Measurements from ENCODE around the gene PAPOLG.
"Not testable (repeated sequence)": the region's sequence is repeated elsewhere in the genome, so short reads cannot be mapped to it uniquely, and the experiment has no call there.

Gene PAPOLG

DNA sequence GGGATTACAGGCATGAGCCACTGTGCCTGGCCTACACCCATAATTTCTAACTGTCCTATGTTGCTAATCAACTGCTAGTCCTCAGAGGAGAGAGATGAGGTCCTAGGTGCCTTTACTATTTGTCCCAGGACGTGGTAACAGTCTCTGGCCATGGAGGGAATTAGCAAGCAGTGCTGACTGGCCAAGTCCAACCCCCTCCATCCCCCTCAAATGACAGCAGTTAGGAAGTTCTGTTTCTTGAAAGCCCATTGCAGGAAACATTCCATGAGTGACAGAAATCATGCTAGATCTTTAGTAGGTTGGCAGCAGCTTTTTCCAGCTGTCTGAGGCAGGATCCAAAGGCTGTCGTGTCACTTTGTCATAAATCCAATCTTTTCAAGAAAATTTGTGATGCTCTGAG is 69.6 kb downstream of the PAPOLG start:
- no peak for DNase-seq

- DNase-seq: no peak
These were observed 70.0 kb downstream of the PAPOLG start for GRCh38 chr2:60826111-60826510.

- not testable (repeated sequence) for DNase-seq
These were observed 70.8 kb downstream of the PAPOLG start for GRCh38 chr2:60826860-60827259.

DNA sequence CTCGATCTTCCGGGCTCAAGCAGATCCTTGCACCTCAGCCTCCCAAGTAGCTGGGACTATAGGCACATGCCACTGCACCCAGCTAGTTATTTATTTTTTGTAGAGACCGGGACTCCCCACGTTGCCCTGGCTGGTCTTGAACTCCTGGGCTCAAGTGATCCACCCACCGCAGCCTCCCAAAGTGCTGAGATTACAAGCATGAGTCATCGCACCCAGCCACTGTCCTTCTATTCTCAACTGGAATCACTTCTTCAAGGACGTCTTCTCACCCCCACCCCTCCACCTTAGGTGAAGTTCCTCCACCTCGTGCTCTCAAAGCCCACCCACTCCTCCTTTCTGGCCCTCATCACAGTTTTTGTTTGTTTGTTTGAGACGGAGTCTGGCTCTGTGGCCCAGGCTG is 71.3 kb downstream of the PAPOLG start:
- DNase-seq: no peak

DNA sequence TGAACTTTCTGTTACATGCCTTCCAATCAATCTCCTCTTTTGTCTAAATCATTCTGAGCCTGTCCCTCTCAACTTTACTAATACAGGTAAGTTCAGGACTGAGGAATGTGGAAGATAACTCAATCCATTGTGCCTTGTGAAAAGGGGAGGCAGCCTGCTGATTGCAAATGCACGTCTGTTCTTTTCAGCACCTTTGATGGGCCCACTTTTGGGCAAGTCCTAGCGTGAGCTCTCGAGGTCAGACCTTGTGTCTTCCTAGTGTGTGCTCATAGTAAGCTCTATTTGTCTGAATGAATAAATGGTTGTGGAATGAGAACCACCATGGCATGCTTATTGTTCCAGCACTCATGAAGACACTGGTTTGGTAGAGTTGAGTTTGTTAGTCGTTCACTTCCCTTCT is 74.9 kb downstream of the PAPOLG start:
- DNase-seq: no peak

DNA sequence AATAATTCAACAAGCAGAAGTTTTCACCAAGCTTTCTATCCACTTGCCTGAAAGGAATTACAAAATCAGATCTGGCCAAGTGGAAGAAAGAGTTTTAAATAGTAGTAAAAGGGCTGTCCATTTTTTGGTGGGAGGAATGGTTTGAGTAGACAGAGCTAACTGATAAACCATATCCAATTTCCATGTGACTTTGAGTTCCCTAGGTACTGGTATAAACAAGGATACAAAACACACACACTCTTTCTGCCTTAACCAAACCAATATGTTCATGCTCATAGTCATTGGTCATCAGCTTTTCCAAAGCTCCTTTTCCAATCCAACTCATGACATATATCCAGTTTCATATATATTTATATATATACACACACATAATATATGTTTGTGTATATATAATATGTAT is 75.9 kb downstream of the PAPOLG start:
- no peak for DNase-seq

DNA sequence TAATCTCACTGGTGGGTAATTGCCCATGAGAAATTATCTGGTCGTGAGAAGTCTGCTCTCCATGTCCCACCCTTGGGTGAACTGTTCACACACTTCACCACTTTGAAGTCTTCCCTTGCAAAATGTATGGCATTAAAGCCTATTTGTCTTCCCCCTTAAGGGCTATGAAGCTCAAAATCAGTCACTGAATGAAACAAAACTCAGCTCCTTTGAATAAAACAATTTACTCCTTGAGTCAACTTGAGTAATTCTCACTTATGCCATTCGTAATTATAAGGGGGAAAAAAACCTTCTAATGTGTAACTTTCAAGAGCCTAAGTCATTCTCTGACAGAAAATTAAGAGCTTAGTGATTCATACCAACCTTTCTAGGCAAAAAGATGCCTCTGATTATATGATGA is 76.6 kb downstream of the PAPOLG start:
- no peak for DNase-seq

GRCh38 chr2:60834270-60834717 is 78.2 kb downstream of the PAPOLG start:
- DNase-seq: no peak

DNA sequence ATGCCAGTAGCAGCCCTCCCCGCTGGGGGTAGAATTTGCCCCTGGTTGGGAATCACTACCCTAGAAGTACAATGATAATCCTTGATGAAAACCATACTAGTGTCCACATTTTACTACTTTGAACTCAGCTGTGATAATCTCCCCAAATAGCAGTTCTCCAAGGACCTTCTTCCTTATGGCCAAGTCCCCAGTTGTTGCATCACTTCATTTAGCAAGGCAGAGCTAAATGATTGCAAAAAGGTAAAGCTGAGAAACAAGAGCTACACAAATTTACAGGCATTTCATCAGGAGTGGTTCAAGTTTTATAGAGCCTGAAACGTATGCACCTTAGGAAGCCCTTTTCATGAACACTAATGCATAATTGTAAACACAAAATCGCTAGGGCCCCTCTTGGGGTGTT is 80.4 kb downstream of the PAPOLG start:
- no peak for DNase-seq

DNA sequence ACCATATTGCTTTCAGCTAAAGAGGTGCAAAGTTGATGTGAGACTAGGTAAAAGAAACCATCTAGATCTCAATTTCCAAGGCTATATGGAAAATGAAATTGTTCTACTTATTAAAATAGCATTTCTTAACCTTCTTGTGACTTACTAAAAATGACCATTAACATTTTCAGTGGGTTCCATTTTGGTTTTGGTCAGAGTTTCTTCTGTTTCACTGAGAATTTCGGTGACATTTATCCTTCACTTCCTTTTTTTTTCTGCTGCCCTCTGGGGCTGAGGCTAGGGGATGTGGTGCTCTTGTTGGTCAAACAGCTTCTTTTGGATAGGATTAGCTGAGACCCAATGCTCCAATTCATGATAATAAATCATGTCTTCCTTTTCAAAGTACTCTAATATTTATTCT is 81.1 kb downstream of the PAPOLG start:
- DNase-seq: no peak

DNA sequence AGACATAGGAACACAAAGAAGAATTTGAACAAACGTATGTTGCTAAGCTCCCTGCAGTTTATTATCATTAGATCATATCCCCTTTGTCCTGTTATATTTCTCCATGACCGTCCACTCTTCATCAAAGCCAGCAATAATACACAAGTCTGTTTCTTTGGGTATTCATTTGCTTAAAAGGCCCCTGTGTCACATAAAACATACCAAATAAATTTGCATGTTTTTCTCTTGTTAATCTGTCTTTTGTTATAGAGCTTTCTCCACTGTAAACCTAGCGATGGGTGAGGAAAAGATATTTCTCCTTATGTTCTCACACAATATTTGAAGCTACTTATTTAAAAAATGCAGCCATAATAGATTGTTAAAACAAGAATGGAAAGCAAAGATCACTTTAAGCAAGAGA is 82.4 kb downstream of the PAPOLG start:
- DNase-seq: no peak

- no peak for DNase-seq
These were observed 83.2 kb downstream of the PAPOLG start for GRCh38 chr2:60839126-60839813.

DNA sequence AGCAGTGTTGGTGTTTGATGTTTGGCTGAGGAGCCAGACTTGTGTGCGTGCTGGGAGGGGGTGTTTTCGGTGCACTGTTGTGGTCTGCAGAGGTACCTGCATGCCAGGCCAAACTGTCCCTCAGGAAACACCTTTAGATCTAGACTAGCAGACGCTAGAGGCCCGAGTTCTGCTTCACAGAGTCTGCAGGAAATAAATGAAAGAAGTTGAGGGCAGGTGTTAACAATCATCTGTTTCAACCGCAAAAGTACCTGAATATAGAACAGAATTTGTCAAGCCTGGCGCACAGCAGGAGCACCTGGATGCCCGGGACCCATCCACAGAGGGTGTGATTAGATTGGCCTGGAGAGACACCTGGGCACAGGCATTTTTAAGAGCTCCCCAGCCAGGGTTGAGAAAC is 84.8 kb downstream of the PAPOLG start:
- no peak for DNase-seq

- DNase-seq: no peak
These were observed 86.9 kb downstream of the PAPOLG start for GRCh38 chr2:60843006-60843405.

GRCh38 chr2:60844105-60844504 is 88.0 kb downstream of the PAPOLG start:
- DNase-seq: no peak

DNA sequence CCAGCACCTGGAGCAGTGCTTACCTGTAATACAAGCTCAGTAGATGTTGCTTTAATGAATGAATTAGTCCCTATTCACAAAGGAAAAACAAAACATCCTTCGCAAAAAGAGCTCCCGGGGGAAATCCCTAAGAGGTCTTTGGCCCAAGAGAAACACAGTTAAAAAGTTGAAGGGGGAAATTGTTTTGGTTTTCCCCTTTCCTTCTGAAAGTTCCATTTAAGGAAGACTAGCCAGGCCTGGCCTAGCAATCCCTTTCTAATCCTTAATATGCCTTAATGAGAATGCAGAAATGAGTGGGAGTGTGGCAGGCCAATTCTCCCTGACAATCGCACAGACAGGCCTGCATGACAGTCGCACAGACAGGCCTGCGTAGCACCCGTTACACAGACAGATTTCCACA is 91.8 kb downstream of the PAPOLG start:
- DNase-seq: no peak
